Fibroblast of skin of scalp (primary cell): ENCODE data around the gene TUBGCP3.

Experiments
- DNase-seq: peaks from one replicate; pipeline ENCODE4 v3.0.0-alpha.2; 2013

Gene TUBGCP3

GRCh38 chr13:112435973-112436372, 152.0 kb downstream of the TUBGCP3 start:
- DNase-seq: no peak
